HepG2 (cell line): ENCODE measurements around the gene KMT5C.

Source experiments
- CBFB ChIP-seq: sonication (generic); formaldehyde crosslinking; IDR thresholded peaks from 2 replicates; pipeline ENCODE4 v1.4.0; 2020; ENCODE audit warnings: missing genetic modification reagents
- KDM5A ChIP-seq: fragments of 200-600 bp; sonication (generic); IDR thresholded peaks from 2 replicates; pipeline ENCODE4 v1.7.0; 2018; ENCODE audit warnings: antibody characterized with exemption, mild to moderate bottlenecking, low read length, borderline replicate concordance
- MAFK ChIP-seq, 2 experiments: IDR thresholded peaks in 1 of 2; conservative IDR thresholded peaks in 1 of 2; 2 replicates each; pipeline ENCODE4 v1.6.1; 2011; ENCODE audit warnings: improper control_type of control experiment in 2 of 2, low read length in 2 of 2
- POLR2A ChIP-seq, 2 experiments: IDR thresholded peaks; 2 replicates each; pipeline ENCODE4 v1.6.1; 2011; ENCODE audit warnings: low read depth in 2 of 2, low read length in 2 of 2, mild to moderate bottlenecking in 1 of 2, moderate library complexity in 1 of 2; ENCODE audit not compliant: insufficient read depth in 1 of 2
- POLR2AphosphoS2 ChIP-seq: IDR thresholded peaks from 2 replicates; pipeline ENCODE4 v1.6.1; 2011; ENCODE audit warnings: low read depth, low read length, improper control_type of control experiment
- RELA ChIP-seq: sonication (generic); formaldehyde crosslinking; IDR thresholded peaks from 2 replicates; pipeline ENCODE4 v1.4.0; 2020; ENCODE audit warnings: missing genetic modification reagents
- RXRA ChIP-seq: sonication (generic); formaldehyde crosslinking; IDR thresholded peaks from 2 replicates; pipeline ENCODE4 v1.5.1; 2020; ENCODE audit warnings: missing genetic modification reagents
- SIN3B ChIP-seq: fragments of 150-350 bp; IDR thresholded peaks from 2 replicates; pipeline ENCODE4 v1.6.1; 2014; ENCODE audit warnings: low read length
- TBP ChIP-seq: sonication (generic); formaldehyde crosslinking; IDR thresholded peaks from 2 replicates; pipeline ENCODE4 v1.5.0; 2020; ENCODE audit warnings: missing genetic modification reagents
- USF2 ChIP-seq, 2 experiments: sonication (generic) in 1 of 2; formaldehyde crosslinking in 1 of 2; IDR thresholded peaks; 2 replicates each; pipeline versions ENCODE4 v1.5.1 to v1.6.1; 2011 to 2020; ENCODE audit warnings: borderline replicate concordance in 1 of 2, low read depth in 1 of 2, low read length in 1 of 2, mild to moderate bottlenecking in 1 of 2, missing genetic modification reagents in 1 of 2, moderate library complexity in 1 of 2
- ZEB1 ChIP-seq: IDR thresholded peaks from 2 replicates; pipeline ENCODE4 v1.6.1; 2012; ENCODE audit warnings: mild to moderate bottlenecking, low read depth, inconsistent platforms; ENCODE audit not compliant: insufficient replicate concordance
- ZNF530 ChIP-seq: sonication (generic); formaldehyde crosslinking; IDR thresholded peaks from 2 replicates; pipeline ENCODE4 v1.5.0; 2020; ENCODE audit warnings: low read depth, mild to moderate bottlenecking, missing genetic modification reagents

DNA sequence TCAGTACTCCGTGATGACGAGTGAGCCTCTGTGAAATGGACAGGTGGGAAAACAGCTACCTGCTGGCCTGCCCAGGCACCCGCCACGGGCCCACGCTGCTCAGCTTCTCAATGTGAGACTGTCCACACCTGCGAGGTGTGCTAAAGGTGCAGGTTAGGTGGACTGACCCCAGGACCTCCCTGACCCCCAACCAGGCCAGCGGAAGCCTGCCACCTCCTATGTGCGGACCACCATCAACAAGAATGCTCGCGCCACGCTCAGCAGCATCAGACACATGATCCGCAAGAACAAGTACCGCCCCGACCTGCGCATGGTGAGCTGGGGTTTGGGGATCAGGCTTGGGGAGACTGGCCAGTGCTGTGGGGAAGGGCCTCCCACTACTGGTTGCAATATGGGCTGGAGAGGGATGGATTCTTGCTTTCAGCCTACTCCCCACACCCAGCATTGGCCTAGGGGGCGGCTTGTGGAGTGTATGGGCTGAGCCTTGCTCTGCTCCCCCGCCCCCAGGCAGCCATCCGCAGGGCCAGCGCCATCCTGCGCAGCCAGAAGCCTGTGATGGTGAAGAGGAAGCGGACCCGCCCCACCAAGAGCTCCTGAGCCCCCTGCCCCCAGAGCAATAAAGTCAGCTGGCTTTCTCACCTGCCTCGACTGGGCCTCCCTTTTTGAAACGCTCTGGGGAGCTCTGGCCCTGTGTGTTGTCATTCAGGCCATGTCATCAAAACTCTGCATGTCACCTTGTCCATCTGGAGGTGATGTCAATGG lies 48.2 kb downstream of the KMT5C start:
- no peak for TF ChIP-seq CBFB
- no peak for TF ChIP-seq ZEB1
- no peak for TF ChIP-seq TBP (CRISPR knock-in tag)
- no peak for TF ChIP-seq RELA (CRISPR knock-in tag)
- TF ChIP-seq ZNF530: no peak
- TF ChIP-seq USF2 (IDR thresholded peaks at IDR 0.05; ENCODE audit: low read depth, low read length): no peak
- no peak for TF ChIP-seq USF2 (CRISPR knock-in tag; IDR thresholded peaks at IDR 0.05; ENCODE audit: borderline replicate concordance)
- no peak for TF ChIP-seq RXRA (CRISPR knock-in tag)
- no peak for TF ChIP-seq POLR2AphosphoS2
- no peak for TF ChIP-seq MAFK (conservative IDR thresholded peaks at IDR 0.05 in 1 of 2, IDR thresholded peaks at IDR 0.05 in 1 of 2; ENCODE audit: low read length in 2 of 2)
- no peak for TF ChIP-seq POLR2A (IDR thresholded peaks at IDR 0.05; ENCODE audit: insufficient read depth in 1 of 2, low read depth in 2 of 2, low read length in 2 of 2)
- no peak for TF ChIP-seq SIN3B
- no peak for TF ChIP-seq KDM5A
